ENCODE results near the gene ADCY4. TPM values are rescaled to one million over a fixed set of nuclear protein-coding genes. Genes with fewer than 3 reads are reported as not detected.

The ADCY4 gene
- total and polyA plus RNA-seq, 2 of the 8 experiments (the other 6 are each of a cell fraction or from before 2014, with no cell fraction given): 0.27 to 0.35 TPM

DNA sequence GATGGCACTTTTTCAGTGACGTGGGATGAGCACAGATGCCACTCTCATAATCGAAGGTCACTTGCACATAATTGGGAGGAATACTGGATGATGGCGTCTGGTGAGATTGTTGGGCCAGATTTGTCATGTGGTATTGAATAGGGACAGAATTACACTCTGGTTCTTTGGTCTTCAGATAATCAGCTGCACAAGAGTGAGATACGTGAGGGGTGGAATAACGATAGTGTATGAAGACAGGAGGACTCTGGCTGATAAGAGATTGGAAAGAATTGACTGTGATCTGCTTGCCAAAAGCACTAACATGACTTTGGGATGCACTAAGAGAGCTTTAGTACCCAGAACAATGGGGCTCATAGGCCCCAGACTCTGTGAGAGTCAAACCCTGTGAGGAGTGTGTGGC is 56.4 kb downstream of the ADCY4 start:
- no peak overlapping the region for H2BK5ac ChIP-seq (ENCODE audit: low read depth, low read length)
- no peak for DNase-seq (ENCODE audit: low read depth in 1 of 2, low spot score in 2 of 2)
- no peak overlapping the region for H2BK20ac ChIP-seq (ENCODE audit: low read length)
- H2BK12ac ChIP-seq (ENCODE audit: low read depth, low read length): no peak overlapping the region
- no peak overlapping the region for H3K14ac ChIP-seq (ENCODE audit: insufficient read length)
- H3K9me3 ChIP-seq (ENCODE audit: insufficient read depth in 2 of 2, low read depth in 1 of 2, low read length in 1 of 2): no peaks in the 10 kb centered on the region
- H2AK5ac ChIP-seq (ENCODE audit: low read depth, low read length): no peak overlapping the region
- H2AFZ ChIP-seq (ENCODE audit: low read length): no peak overlapping the region
- no peak overlapping the region for H3K27ac ChIP-seq (ENCODE audit: low read depth, low read length)
- no peaks in the 10 kb centered on the region for H3K27me3 ChIP-seq (replicated peaks in 1 of 4; ENCODE audit: control insufficient read depth in 3 of 4, extremely low read depth in 1 of 4, insufficient read depth in 3 of 4, low read length in 3 of 4)
- peaks cover 0 to 3% of the 10 kb centered on the region in 2 experiments for H4K20me1 ChIP-seq (replicated peaks in 1 of 2; ENCODE audit: control insufficient read depth in 1 of 2, insufficient read depth in 2 of 2, low read length in 2 of 2)
- H3K9ac ChIP-seq (replicated peaks in 1 of 4; ENCODE audit: extremely low read depth in 1 of 4, low read depth in 3 of 4, low read length in 3 of 4): no peak overlapping the region
- H2BK120ac ChIP-seq (replicated peaks; ENCODE audit: low read depth, low read length): no peak overlapping the region
- H3K4me3 ChIP-seq (ENCODE audit: extremely low read depth in 1 of 4, insufficient read depth in 2 of 4, low read depth in 3 of 4, low read length in 4 of 4): no peak overlapping the region
- POLR2A ChIA-PET (ENCODE audit: partially characterized antibody): interaction anchor here (0.7 to 2.3 kb wide), 4 partner anchors 10 to 102 kb away, joined by 3 to 9 read pairs (median 6); no protein-coding TSS in a partner anchor
- CTCF ChIA-PET (ENCODE audit: partially characterized antibody): interaction anchor here (1.0 to 11.5 kb wide), 6 partner anchors 13 to 51 kb away, joined by 3 to 137 read pairs (median 3); partner anchors contain the start of genes DHRS1, NOP9 and TINF2
- FAIRE-seq: no peak
- no peaks in the 10 kb centered on the region for H3K4me1 ChIP-seq (replicated peaks in 1 of 4; ENCODE audit: control insufficient read depth in 3 of 4, insufficient read depth in 4 of 4, low read length in 3 of 4)
- no peak overlapping the region for H4K91ac ChIP-seq (replicated peaks; ENCODE audit: insufficient read length, low read length)
- H3K36me3 ChIP-seq (ENCODE audit: control insufficient read depth in 2 of 4, insufficient read depth in 4 of 4, low read length in 3 of 4): no peaks in the 10 kb centered on the region
- H3K23ac ChIP-seq (ENCODE audit: insufficient read length): no peak overlapping the region
- H4K5ac ChIP-seq (ENCODE audit: insufficient read length, low read depth, low read length): no peak overlapping the region
- no peak overlapping the region for H4K8ac ChIP-seq (ENCODE audit: extremely low read depth, insufficient read depth, low read length)
- no peaks in the 10 kb centered on the region for H3K79me1 ChIP-seq (ENCODE audit: low read depth, low read length)
- H3K4me2 ChIP-seq (ENCODE audit: insufficient read depth in 1 of 2, low read depth in 2 of 2, low read length in 2 of 2): no peak overlapping the region
- H3K4ac ChIP-seq (replicated peaks; ENCODE audit: insufficient read length, low read depth, low read length): no peak overlapping the region
- H3K23me2 ChIP-seq (ENCODE audit: low read depth, low read length): no peaks in the 10 kb centered on the region
- no peaks in the 10 kb centered on the region for H3K79me2 ChIP-seq (ENCODE audit: control insufficient read depth in 1 of 2, insufficient read depth in 2 of 2, low read length in 2 of 2)
- 92% methylated on average over 5 of the region's 5 CpGs; no CpG with 5 or more reads in 1 of the 2 experiments for WGBS, 2 experiments (ENCODE audit: extremely low coverage in 1 of 2, insufficient coverage in 1 of 2, insufficient read length in 1 of 2, insufficient replicate concordance in 2 of 2, low coverage in 1 of 2, low lambda C conversion rate in 2 of 2, missing lambda C conversion rate in 1 of 2)
- H3K18ac ChIP-seq (ENCODE audit: extremely low read depth, low read length): no peak overlapping the region
- no peak overlapping the region for H2BK15ac ChIP-seq (ENCODE audit: low read length)
- no peak overlapping the region for H3K56ac ChIP-seq (replicated peaks; ENCODE audit: insufficient read length, low read depth, low read length)
- no peak for TF ChIP-seq SIX5 (IDR thresholded peaks at IDR 0.05; ENCODE audit: low read depth, low read length)
- no peak for TF ChIP-seq NANOG (IDR thresholded peaks at IDR 0.05; ENCODE audit: insufficient read depth, low read depth, low read length, poor library complexity, severe bottlenecking)
- no peak for TF ChIP-seq ASH2L (IDR thresholded peaks at IDR 0.05; ENCODE audit: low read length)
- no peak for TF ChIP-seq BACH1 (IDR thresholded peaks at IDR 0.05; ENCODE audit: low read length)
- TF ChIP-seq RBBP5 (IDR thresholded peaks at IDR 0.05; ENCODE audit: borderline replicate concordance, low read depth, low read length): no peak
- no peak for TF ChIP-seq JUND (IDR thresholded peaks at IDR 0.05; ENCODE audit: low read length)
- TF ChIP-seq SIRT6 (IDR thresholded peaks at IDR 0.05; ENCODE audit: low read length): no peak
- no peak for TF ChIP-seq SIN3A (conservative IDR thresholded peaks at IDR 0.05 in 1 of 2, IDR thresholded peaks at IDR 0.05 in 1 of 2; ENCODE audit: low read depth in 1 of 2, low read length in 2 of 2)
- no peak for TF ChIP-seq RAD21 (IDR thresholded peaks at IDR 0.05 in 1 of 2, conservative IDR thresholded peaks at IDR 0.05 in 1 of 2; ENCODE audit: low read depth in 2 of 2, low read length in 2 of 2)
- TF ChIP-seq GABPA (IDR thresholded peaks at IDR 0.05; ENCODE audit: borderline replicate concordance, insufficient read depth, low read length): no peak
- TF ChIP-seq TAF1 (IDR thresholded peaks at IDR 0.05; ENCODE audit: low read depth, low read length): no peak
- TF ChIP-seq EZH2 (IDR thresholded peaks at IDR 0.05; ENCODE audit: low read depth, low read length, severe bottlenecking): no peak
- TF ChIP-seq SP2 (IDR thresholded peaks at IDR 0.05; ENCODE audit: low read length): no peak
- TF ChIP-seq MAFK (IDR thresholded peaks at IDR 0.05; ENCODE audit: low read depth, low read length): no peak
- TF ChIP-seq YY1 (IDR thresholded peaks at IDR 0.05; ENCODE audit: low read depth, low read length): no peak
